Hematopoietic multipotent progenitor cell treated with erythropoietin and hydrocortisone succinate and interleukin-3 and kit ligand, for 6 days (in vitro differentiated cells): ENCODE results near the gene PRDM16.
A peak's percentile ranks its signal among the peaks of the same experiment; 100 is the strongest.

Source experiments
- DNase-seq: peaks from one replicate; pipeline ENCODE4 v3.0.0-alpha.2; 2015

Gene PRDM16

DNA sequence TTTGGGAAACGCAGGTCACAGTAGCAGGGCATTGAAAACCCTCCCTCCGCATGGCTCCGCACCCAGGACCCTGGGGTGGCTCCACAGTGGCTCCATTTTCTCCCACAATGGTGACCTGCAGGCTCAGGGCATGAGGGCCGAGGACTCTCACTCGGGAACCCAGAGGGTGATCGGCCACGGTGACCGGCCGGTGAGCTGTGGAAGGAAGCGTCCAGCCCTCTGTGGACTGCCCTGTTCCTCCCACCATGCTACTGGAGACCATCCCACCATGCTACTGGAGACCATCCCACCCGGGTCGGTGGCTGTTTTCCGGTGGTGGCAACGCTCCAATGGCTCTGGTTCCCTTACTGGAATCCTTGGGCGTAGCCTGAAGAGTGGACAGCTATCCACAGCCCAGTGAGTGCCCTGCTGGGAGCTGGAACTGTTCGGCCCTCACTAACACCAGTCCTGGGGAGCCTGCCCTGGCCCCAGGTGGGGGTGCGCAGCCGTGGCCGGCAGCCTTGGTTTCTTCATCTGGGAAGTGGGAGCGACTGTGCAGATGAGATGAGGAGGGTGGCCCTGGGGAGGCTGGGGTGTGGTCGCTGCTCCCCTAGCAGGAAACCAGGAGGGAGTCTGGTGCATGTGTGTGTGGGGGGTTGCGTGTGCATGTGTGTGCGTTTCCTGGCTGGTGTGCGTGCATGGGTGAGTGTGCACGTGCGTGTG lies 59.6 kb downstream of the PRDM16 start:
- no peak for DNase-seq

DNA sequence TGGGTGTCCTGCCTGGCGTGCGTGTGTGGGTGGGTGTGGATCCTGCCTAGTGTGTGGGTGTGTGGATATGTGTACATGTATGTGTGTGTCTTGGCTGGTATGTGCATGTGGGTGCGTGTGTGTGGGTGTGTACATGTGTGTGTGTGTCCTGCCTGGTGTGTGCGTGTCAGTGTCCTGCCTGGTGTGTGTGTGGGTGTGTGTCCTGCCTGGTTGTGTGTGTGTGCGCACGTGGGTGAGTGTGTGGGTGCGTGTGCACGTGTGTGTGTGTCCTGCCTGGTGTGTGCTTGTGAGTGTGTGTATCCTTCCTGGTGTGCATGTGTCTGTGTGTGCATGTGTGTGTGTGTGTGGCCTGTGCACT lies 60.1 kb downstream of the PRDM16 start:
- no peak for DNase-seq

DNA sequence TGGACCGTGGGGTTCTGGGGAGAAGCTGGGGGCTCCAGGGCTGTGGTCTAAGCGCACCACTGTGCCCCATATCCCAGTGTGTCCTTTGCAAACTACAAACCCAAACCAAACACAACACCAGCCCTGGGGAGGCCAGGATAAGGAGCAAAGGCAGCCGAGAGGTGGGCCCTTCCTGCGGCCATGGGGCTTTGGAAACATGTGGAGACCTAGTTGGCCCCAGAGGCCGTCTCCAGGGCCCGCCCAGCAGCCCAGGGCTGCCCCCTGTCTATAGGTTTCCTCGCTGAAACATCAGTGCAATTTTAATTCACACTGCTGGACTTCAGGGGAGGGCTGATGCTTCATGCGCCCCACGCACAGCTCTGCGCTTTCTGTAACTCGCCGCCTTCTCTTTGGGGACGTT lies 61.3 kb downstream of the PRDM16 start:
- no peak for DNase-seq

DNA sequence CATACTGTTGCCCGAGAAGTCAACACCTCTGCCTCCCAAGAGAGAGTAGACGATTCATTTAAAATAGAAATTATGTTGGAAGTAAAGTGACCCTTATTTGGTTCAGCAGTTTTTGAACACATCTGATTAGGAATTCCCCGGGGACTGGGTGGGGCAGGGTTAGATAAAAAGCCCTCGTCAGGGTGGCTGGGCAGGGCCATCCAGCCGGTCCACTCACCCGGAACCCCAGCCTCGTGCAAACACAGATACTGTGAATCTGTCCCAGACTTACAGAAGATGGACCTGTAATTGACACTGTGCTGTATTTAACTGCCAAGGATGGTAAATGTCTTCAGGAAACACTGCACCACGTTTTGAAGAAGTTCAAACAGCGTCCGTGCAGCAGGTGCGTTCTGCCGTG lies 63.7 kb downstream of the PRDM16 start:
- peak; percentile 3 for DNase-seq

DNA sequence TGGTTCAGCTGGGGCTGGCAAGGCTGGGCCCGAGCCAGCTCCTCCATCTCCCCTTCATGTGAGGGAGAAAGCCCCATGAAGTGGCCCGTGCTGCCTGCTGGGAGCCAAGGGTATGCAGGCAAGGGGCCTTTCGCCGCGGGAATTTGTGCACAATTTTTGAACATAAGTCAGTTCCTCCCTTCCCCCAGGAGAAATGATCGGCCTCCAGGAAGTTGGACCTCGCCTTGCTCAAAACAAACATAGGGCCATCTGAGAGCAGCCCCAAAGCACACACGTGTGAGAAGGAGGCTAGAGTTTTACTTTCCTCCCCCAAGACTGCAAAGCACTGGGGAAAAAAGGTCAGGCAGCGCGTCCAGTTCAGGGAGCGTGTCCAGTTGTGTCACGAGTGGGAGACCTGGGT lies 64.7 kb downstream of the PRDM16 start:
- DNase-seq = no peak

DNA sequence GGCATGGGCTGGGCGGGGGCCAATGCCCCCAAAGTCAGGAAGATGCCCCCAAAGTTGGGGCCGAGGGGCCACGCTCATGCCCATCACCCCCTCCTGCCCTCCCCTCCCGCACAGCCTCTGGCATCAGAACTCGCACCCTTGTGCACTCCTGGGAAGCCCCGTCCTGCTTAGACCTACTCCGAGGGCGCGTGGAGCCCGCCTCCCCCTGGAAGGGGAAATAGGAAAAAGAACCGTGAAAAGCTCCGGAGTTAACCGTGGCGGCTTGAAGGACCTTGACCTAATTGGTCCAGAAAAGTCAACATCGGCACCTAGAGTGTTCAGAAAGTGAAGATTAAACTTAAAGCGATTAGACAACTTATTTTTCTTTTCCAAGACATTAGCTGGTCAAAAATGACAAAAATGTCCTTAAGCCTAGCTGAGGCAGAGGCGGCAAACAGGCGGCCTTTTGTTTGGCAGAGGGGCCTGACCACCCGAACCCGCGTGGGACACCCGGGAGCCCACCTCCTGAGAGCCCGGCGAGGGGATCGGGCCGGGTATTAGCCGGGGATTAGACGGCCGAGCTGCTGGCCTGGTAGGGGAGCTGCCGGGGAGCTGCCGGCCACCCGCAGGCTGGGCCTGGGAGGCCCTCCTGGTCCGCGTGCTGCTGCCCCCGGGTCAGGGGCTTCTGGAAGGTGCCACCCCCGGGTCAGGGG lies 65.5 kb downstream of the PRDM16 start:
- no peak for DNase-seq

DNA sequence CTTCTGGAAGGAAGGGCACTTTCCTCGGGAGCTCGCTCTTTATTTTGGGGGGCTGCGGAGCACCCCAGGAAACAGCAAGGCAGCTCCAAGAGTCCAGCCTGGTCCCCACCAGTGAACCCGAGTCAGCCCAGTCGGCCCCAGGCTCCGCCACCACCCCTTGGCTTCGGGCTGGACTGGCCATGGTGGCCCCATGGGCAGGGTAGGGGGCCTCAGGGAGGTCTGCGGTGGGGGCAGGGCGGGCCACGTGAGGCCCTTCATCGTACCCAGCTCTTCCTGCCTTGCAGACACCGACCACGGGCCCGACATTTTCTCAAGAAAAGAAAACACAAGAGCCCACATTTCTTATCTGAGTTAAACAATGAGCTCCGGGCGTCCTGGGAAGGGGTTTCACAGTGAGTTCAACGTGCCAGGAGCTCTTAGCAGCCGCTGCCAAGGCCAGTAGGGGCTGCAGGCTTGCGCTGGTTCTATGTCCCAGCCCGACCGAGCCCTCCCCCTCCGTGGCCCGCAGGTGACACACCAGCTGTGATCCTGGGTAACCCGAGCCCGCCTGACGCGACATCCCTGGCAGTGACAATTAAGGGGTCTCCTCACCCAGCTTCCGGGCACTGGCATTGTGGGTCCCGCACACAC lies 66.2 kb downstream of the PRDM16 start:
- peak; percentile 18 for DNase-seq

DNA sequence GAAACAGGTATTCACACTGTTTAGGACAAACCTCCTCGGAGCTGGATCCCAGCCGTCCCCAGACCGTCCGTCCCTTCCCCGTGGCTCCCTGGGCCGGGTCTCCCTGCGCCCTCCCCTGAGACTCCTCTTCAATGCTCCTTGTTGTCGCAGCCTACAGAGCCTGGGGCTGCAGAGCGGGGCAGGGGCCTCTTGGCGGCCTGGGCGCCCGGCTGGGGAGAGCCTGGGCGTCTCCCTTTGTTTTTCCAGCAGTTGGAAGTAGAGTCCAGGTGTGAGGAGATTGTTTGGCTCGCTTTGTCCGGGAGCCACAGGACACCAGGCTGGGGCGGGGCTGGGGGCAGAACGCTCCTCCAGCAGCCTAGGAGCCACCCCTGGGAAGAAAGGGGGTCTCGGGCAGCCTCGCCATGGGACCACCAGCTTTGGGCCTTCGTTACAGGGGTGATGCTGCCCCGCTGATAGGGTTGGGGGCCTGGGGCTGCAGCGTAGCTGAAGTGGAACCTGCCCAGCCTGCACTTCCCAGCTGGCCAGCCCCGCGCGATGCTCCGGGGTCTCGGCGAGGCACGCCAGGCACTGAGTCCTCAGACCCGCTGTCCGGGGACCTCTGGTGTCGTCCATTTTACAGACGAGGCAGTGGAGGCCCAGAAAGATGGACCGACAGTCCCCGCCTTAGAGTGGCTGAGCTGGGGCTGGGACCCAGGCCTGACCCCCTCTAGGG lies 66.9 kb downstream of the PRDM16 start:
- DNase-seq = no peak

DNA sequence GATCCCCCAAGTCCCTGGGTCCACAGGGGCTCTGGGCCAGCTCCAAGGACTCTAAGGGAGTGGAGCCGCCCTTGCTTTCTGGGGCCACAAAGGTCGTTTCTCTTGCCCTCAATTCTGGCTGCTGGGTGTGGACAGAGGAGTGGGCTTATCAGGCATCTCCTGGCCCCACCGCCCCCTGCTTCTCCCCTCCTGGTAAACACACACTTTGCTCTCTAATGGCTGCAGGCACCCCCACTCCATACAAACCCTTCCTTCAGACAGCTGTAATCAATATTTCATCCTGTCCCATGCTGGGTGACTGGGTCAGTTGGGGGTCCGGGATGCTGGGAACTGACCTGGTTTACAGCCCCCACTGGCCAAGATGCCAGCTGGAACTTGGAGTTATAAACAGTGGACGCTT lies 67.5 kb downstream of the PRDM16 start:
- DNase-seq = no peak

DNA sequence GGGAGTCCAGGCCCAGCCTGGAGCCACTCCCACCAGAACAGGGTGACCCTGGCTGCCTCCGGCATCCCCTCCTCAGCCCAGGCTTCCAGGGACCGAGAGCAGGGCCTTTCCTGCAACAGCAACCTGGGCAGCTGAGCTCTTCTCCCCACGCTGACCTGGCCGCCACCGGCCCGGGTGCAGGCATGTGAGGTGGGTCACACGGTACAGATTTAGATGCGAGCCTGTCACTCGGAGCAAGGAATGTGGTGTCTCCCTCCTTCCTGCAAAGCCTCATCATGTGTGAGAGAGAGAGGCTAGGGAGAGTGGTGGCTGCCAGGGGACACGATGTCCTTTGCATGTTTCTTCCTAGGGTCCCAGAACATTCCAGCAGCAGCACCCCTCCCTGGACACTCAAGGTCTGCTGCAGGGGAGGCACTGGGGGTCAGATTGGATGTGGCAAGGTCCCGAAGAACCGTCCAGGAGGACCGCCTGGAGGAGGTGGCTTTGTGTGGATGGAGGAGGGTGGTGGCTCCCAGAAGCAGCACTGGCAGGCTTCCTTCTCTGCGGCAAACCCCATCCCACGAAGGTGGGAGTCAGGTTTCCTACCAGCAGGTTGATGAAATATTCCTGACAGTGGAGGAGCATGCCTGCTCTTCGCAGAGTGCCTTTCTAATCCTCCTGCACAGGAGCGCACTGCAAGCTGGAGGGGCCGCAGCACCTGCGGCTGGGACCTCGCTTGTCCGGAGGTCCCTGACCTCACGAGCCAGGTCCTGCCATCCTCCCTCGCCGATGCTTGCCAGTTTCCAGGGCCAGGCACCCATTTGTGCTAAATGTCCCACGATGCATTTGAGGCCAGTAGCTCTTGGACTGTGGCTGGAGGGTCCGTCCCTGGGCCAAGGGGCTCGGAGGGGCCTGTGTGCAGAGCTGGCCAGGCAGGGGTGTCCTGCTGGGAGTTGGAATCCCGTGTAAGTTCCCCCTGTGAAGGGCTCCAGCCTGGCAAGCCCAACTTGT lies 68.4 kb downstream of the PRDM16 start:
- DNase-seq = no peak

DNA sequence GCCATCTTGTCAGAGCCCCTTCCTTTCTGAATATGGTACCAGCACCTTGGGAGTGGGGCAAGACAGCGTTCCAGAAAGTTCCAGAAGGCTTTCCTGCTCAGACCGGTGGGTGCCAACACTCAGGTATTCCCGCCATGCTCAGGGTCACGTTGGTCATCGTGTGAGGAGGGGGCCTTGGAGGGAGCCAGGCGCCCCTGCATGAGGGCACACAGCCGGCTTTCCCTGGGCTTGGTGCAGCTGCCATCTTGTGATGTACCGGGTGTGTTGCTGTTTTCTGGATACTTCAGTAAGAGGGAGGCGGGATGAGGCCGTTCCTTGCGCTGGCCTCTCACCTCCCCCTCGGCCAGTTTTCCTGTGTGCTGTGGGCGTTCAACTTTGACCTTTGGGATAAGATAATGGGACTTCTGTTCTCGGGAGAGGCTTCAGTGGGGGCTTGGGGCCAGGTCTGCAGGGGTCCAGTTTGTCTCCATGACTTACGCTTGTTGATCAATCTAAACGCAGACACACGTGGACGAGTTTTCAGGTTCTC lies 69.7 kb downstream of the PRDM16 start:
- DNase-seq = no peak

DNA sequence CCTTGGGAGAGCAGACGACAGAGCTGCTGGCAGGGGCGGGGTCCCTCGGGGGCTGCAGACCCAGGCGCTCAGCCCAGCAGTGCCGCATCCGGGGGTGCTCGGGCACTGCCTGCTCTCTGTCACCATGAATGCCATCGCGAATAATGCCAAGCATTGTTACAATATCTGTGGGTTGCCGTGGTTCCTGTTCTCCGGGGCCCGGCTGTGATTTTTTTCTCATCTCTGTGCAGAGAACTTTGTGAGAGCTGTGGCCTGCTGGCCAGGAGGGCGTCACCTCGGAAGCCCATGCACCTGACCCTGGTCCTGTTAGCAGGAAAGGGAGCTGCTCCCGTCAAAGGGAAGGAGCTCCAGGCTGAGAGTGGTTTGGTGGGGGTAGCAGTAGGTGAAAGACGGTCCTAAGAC lies 70.4 kb downstream of the PRDM16 start:
- DNase-seq = no peak

DNA sequence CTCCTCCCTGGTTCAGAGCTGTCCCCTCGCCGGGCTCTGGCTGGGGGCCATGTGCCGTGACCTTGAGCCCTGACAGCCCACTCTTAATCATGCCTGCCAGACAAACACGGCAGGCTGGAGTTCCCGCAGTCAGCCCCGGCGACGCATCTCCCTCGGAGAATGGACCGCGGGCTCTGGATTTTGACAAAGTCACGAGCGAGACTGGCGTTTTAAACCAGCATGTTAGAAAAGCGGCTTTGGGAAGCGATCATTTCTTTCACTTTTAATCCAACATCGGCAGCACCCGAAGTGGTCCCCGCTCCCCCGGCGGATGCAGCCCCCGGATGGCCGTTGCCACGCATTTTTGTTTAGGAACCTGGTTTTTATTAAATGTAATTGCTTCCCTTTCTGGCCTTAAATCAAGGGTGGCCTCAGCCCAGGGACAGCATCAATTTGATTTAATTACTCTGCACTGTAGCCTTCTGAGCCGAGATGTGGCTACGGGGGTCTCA lies 70.9 kb downstream of the PRDM16 start:
- no peak for DNase-seq

DNA sequence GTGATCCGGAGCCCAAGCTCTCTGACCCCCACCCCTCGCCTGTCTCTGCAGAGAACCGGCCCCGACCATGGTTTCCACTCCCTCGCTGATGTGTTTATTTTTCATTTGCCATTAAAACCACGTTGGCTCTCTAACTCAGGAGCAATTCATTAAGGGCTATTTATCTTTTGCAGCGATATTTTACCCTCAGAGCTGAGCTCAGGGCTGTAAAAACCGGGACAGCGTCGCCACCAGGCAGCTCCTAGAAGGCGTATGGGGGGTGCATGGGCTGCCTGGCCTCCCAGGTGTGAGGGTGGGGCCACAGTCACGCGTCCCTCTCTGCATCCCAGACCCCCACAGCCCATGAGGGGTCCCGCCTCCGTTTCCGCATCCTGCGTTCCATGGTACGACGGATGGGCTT lies 71.4 kb downstream of the PRDM16 start:
- no peak for DNase-seq

DNA sequence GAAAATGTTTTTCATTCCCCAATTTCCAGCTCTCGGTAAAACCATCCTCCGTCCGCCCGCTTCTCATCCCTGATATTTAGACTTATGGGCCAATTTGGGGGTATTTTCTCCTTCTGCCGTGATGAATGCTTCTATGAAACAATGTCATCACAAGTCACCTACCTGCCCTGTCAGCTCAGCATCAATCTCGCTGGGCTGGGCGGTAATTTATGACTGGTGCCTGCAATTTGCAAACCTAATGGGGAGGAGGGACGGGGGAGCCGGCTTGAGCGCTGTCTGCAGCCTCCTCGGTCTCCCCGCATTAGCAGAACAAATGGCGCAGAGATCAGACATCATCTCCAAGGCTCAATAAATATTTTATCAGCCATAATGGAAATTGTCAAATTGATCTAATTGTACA lies 72.1 kb downstream of the PRDM16 start:
- DNase-seq = no peak

DNA sequence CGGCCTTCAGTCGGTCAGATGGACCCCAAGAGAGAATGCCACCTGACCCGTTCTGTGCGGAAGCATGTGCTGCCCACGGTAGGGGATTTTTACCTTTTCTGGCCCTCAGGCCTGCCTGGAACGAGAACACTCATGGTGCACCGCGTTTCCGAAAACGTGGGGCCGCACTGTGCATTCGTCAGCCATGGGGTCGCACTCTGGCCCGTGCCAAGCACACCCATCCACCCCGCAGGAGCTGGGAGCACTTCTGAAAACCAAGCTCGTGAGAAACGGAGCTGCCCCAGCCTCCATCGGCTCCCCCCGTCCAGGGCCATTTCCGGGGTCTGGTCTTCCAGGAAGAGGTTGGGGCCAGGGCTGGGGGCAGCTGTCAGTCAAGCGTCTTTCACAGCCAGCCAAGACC lies 72.8 kb downstream of the PRDM16 start:
- no peak for DNase-seq

DNA sequence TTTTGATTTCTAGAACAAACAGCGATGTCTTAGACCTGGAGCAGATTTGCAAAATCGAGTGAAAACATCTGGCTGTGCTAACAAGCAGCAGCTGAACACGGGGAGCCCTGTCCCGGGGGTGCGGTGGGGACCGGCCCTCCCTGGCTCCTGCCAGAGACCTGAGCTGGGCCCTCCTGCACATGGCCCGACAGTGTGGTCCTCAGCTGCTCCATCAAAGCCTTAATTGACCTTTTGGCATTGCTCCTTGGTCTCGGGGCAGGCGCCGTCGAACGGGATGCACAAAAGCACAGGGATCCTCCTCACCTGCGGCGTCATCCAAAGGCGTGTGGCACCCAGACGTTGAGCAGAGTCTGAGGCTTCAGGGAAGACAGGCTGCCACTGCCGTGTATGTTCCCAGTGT lies 73.2 kb downstream of the PRDM16 start:
- no peak for DNase-seq

DNA sequence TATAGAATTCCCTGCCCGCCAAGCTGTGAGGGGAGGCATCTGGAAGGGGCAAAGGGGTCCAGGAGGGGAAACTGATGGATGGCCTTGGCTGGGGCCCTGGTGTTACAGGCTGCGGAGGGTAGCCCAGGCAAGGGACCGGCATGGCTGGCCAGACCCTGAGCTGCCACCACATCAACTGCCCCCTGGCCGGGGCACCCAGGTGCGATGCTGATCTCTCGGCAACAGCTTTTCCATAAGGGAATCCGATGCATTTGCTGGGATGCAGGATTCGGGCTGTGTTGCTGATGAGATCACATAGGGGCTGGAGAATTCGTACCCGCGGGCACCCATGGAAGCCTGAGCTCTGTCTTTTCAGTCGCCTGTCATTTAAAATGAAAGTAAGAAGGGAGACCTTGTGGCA lies 73.7 kb downstream of the PRDM16 start:
- no peak for DNase-seq

DNA sequence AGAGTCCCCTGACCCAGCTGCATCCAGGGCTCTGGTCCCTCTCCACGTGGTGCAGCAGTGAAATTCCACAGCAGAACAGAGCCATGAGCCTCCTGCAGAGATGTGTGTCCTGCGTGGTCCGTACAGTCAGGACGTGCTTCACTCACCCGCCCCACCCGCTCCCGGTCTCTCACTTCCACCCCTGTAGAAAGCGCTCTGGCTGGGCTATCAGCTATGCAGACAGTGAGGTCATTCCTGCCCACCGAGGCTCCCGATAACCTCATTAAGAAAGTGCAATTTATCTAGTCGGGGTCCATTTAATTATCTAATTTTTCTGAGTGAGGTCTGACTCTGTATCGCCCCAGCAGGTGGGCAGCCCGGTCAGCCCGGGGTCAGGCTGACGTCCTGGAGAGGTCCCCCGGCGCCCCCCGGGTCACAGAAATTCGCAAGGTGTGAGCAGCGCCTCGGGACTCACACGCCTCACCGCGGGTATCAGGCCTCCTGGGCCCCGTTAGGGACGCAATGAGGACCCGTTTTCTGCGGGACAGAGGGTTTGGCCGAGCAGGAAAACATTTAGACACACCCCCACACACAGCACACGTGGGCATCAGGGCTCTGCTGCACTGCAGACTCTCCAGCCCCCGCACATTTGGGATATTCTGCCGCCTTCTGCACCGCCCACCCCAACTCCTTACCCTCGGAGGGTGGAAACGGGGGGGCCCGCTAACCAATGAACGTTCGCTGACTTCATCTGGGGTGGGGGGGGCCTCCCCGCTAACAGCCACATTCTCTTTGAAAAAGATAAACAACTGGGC lies 76.7 kb downstream of the PRDM16 start:
- DNase-seq = no peak

DNA sequence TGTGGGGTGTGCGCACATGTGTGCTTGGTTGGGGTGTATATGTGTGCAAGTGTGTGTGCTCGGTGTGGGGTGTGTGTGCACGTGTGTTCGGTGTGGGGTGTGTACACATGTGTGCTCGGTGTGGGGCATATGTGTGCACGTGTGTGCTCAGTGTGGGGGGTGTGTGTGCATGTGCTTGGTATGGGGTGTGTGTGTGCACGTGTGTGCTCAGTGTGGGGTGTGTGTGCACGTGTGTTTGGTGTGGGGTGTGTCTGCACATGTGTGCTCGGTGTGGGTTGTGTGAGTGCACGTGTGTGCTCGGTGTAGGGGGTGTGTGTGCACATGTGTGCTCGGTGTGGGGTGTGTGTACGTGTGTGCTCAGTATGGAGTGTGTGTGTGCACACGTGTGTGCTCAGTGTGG lies 77.5 kb downstream of the PRDM16 start:
- no peak for DNase-seq

DNA sequence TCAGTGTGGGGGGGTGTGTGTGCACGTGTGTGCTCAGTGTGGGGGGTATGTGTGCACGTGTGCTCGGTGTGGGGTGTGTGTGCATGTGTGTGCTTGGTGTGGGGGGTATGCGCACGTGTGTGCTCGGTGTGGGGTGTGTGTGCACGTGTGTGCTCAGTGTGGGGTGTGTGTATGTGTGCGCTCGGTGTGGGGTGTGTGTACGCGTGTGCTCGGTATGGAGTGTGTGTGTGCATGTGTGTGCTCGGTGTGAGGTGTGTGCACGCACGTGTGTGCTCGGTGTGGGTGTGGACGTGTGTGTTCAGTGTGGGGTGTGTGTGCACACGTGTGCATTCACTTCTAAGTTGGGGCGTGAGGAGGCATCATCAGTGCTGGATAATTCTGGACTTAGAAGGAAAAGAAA lies 77.9 kb downstream of the PRDM16 start:
- DNase-seq = no peak
